Hematopoietic multipotent progenitor cell treated with erythropoietin and hydrocortisone succinate and interleukin-3 and kit ligand, for 4 days (in vitro differentiated cells): ENCODE measurements around the gene CLDN12.

ENCODE experiments used
- DNase-seq: peaks from one replicate; pipeline ENCODE4 v3.0.0-alpha.2; 2015

Gene CLDN12

GRCh38 chr7:90445633-90446032 lies 42.4 kb downstream of the CLDN12 start:
- no peak for DNase-seq

GRCh38 chr7:90446137-90446899 lies 43.1 kb downstream of the CLDN12 start:
- no peak for DNase-seq

GRCh38 chr7:90453259-90453891 lies 50.1 kb downstream of the CLDN12 start:
- no peak for DNase-seq

- no peak for DNase-seq
Measured at GRCh38 chr7:90453931-90454330, 50.7 kb downstream of the CLDN12 start.

- peak; percentile 71 for DNase-seq
Measured at GRCh38 chr7:90455163-90456030, 52.1 kb downstream of the CLDN12 start.

GRCh38 chr7:90458104-90458503 lies 54.8 kb downstream of the CLDN12 start:
- no peak for DNase-seq

GRCh38 chr7:90459888-90460287 lies 56.6 kb downstream of the CLDN12 start:
- DNase-seq: no peak

GRCh38 chr7:90461219-90461618 lies 58.0 kb downstream of the CLDN12 start:
- DNase-seq: no peak

GRCh38 chr7:90463151-90463628 lies 59.9 kb downstream of the CLDN12 start:
- DNase-seq: peak; percentile 13
